Measurements from ENCODE around the gene TCEANC2.

TCEANC2 gene

GRCh38 chr1:54051933-54052430, 1.4 kb upstream of the TCEANC2 start:
- no peak for TF ChIP-seq CTCF (IDR thresholded peaks at IDR 0.05; ENCODE audit: insufficient read depth, missing control alignments)
- FAIRE-seq (no peak), DNase-seq (ENCODE audit: insufficient read length, low spot score) (no peak)

DNA sequence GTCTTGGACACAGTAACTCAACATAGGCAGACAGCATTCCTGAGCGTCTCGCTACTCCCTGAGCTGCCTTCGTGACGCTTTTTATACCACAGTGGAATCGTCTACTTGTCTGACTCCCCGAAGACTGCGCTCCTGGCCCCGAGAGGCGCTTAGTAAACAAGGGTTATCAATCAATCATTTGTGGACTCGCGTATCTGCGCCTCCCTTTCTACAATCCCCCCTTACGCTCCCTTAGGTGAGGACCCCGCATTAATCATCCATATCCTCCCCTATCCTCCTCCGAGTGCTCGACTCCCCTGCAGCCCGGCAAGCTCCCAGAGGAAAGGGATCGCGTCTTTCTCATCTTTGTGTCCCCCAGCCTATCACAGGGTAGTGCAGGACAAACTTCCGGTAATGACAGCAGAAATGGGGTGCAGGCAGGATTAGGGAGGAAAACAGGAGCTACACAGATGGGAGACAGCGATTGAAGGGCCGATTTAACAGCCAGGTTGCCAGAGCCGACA, 926 bp upstream of the TCEANC2 start:
- FAIRE-seq (no peak), DNase-seq (ENCODE audit: insufficient read length, low spot score) (no peak)
- TF ChIP-seq CTCF (IDR thresholded peaks at IDR 0.05; ENCODE audit: insufficient read depth, missing control alignments), result no peak

- peak; percentile 6 for TF ChIP-seq CTCF (IDR thresholded peaks at IDR 0.05; ENCODE audit: insufficient read depth, missing control alignments)
- FAIRE-seq (no peak), DNase-seq (ENCODE audit: insufficient read length, low spot score) (no peak)
Observed at GRCh38 chr1:54053745-54054437, 483 bp downstream of the TCEANC2 start.

GRCh38 chr1:54054438-54054749, 986 bp downstream of the TCEANC2 start:
- TF ChIP-seq CTCF (IDR thresholded peaks at IDR 0.05; ENCODE audit: insufficient read depth, missing control alignments), result no peak
- FAIRE-seq (no peak), DNase-seq (ENCODE audit: insufficient read length, low spot score) (no peak)

DNA sequence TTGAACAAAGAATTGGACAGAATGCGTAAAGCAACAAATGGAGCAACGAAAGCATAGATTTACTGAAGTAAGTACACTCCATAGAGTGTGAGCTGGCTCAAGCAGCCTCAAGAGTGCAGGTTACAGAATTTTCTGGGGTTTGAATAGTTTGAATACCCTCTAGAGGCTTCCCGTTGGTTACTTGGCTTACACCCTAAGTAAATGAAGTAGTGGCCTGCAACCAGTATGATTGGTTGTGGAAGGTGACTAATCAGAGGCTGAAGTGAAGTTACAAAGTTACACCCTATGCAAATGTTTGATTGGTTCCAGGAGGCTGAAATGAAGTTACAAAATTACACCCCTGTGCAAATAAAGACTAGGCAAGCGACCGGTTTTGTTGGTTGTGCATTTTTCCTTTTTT, 10.9 kb downstream of the TCEANC2 start:
- no peak for TF ChIP-seq CTCF (IDR thresholded peaks at IDR 0.05; ENCODE audit: insufficient read depth, missing control alignments)
- DNase-seq (ENCODE audit: insufficient read length, low spot score) (no peak), FAIRE-seq (no peak)

DNA sequence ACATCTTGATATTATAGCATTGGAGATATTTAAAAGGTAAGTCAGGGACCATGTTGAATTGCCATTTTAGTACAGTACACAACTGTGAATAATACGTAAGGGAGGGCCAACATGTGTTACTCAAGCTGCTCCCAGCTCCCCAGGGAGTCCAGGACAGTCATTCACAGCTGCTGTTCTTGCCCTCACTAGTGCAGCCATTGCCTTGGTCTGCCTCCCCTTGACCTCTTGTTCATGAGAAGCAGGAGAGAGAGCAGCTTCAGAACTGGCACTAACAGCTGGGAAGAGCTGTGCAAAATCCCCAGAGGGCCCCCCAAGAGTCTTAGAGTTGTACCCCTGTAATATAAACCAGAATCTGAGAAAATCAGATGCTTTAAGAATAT, 16.4 kb downstream of the TCEANC2 start:
- FAIRE-seq, result peak; percentile 93
- TF ChIP-seq CTCF (IDR thresholded peaks at IDR 0.05; ENCODE audit: insufficient read depth, missing control alignments), result no peak

DNA sequence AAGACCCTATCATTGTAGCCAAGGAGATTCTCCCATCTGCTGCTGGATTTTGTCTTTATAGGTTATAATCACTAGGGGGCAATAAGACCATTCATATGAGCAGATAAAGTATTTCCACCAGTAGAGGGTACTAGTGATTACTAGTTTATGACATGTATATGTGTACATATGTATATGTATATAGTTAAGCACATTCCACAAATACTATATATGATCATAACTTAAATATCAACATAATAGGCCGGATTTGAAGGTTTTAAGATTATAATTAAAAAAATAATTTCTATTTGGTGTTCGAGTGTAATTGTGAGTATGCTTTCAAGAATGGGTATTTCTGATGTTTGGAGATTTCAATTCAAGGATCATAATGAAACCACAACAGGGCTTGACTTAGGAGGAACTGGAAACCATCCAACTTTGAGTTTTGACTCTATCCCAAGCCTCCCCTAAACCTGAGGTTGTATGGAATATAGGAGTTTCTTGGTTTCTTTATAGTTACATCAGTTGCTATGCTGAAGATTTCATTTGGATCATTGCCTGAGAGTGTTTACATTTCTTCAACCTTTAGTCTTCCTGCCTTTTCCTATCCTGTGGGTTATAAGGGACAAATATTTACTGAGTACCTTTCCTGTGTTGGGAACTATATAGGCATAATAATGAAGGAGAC, 16.9 kb downstream of the TCEANC2 start:
- TF ChIP-seq CTCF (IDR thresholded peaks at IDR 0.05; ENCODE audit: insufficient read depth, missing control alignments), result peak; percentile 99
- peak; percentile 84 for FAIRE-seq
- DNase-seq (ENCODE audit: insufficient read length, low spot score), result peak; percentile 47

More for the DNA sequence above, 16.4 kb downstream of the TCEANC2 start:
- no peak for DNase-seq (ENCODE audit: insufficient read length, low spot score)
